Neural crest cell (in vitro differentiated cells): ENCODE measurements around the gene GSPT1. TPM values are rescaled to one million over a fixed set of nuclear protein-coding genes. Genes with fewer than 3 reads are reported as not detected.
"Not testable (repeated sequence)": the region's sequence is repeated elsewhere in the genome, so short reads cannot be mapped to it uniquely, and the experiment has no call there.

Experiments
- DNase-seq: peaks from one replicate; pipeline ENCODE4 v3.0.0; 2021; ENCODE audit warnings: low read depth, mixed read lengths, low spot score
- H3K27ac Mint-ChIP-seq: one replicate; pipeline ENCODE4 v1.8.0; 2021; ENCODE audit warnings: mild to moderate bottlenecking, mixed read lengths; ENCODE audit not compliant: unreplicated experiment
- H3K27me3 Mint-ChIP-seq: 2 replicates; pipeline ENCODE4 v1.8.0; 2021; ENCODE audit warnings: low read depth, mild to moderate bottlenecking, mixed read lengths
- H3K36me3 Mint-ChIP-seq: 2 replicates; pipeline ENCODE4 v1.8.0; 2021; ENCODE audit warnings: low read depth, mild to moderate bottlenecking, mixed read lengths
- H3K4me1 Mint-ChIP-seq: 2 replicates; pipeline ENCODE4 v1.8.0; 2021; ENCODE audit warnings: mixed read lengths
- H3K4me3 Mint-ChIP-seq: one replicate; pipeline ENCODE4 v1.8.0; 2021; ENCODE audit warnings: mild to moderate bottlenecking, mixed read lengths
- H3K9me3 Mint-ChIP-seq: 2 replicates; pipeline ENCODE4 v1.8.0; 2021; ENCODE audit warnings: mixed read lengths
- CTCF ChIP-seq: fragments of 200-600 bp; sonication (generic); conservative IDR thresholded peaks from 2 replicates; pipeline ENCODE4 v1.5.0; 2021; ENCODE audit warnings: antibody characterized with exemption, mild to moderate bottlenecking
- total RNA-seq: library from RNA; stranded (reverse); gene quantifications from 2 replicates; pipeline ENCODE4 v1.2.1, GENCODE V29; 2021

The GSPT1 gene
- total RNA-seq, 1 donor from 2014 or later, result 127 TPM

DNA sequence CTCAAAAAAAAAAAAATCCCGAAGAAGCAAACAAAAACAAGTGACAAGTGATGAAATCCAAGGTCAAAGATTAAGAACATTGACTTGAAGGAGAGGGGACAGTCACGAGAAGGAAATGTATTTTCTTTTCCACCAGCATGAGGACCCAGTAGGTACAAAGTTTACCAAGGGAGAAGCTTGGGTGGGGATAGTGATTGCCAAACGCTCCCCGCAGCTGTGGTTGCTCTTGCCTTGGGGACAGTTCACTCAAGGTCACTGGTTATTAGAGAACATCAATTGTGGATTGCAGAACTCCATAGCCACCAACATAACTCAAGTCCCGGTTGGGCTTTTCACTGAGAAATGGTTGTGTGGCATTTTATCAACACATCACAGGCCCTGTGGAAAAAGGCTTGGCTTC lies 91.4 kb downstream of the GSPT1 start:
- H3K36me3 Mint-ChIP-seq, result no peaks in the 10 kb centered on the region

DNA sequence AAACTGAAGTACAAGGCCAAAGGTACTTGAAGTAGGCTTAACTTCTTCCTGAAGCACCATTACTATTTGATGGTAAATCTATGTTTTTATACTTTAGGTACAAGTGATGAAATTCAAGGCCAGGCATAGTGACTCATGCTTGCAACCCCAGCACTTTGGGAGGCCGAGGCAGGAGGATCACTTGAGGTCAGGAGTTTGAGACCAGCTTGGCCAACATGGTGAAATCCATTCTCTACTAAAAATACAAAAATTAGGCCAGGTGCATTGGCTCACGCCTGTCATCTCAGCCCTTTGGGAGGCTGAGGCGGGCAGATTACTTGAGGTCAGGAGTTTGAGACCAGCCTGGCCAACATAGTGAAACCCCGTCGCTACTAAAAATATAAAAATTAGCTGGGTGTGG lies 92.1 kb downstream of the GSPT1 start:
- H3K27me3 Mint-ChIP-seq, DNase-seq, H3K4me3 Mint-ChIP-seq, H3K4me1 Mint-ChIP-seq, H3K9me3 Mint-ChIP-seq, H3K36me3 Mint-ChIP-seq, H3K27ac Mint-ChIP-seq: not testable (repeated sequence)

More for the DNA sequence above, 91.4 kb downstream of the GSPT1 start:
- no peak for TF ChIP-seq CTCF
- Mint-ChIP-seq H3K9me3 (no peaks in the 10 kb centered on the region), H3K4me1 (no peaks in the 10 kb centered on the region), H3K27ac (no peak overlapping the region), H3K27me3 (no peaks in the 10 kb centered on the region), H3K4me3 (no peak overlapping the region)
- no peak for DNase-seq

DNA sequence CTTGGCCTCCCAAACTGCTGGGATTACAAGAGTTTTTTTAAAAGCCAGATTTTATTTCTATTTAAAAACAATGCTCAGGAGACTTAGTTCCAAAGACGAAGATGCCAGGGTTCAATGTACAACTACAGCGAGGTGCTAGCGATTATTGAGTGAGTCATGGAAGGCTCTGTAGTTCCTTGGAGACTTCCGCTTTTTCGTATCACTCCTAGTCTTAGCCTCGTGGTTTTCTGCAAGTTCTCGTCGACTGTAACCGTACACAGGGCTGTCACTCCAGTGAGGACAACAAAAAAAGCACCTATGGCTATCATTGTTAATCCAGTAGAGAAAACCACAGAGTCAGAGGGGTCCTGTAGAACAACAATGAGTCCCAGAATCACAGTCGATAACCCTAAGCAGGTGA lies 96.0 kb downstream of the GSPT1 start:
- TF ChIP-seq CTCF, result no peak
- Mint-ChIP-seq H3K4me3 (no peak overlapping the region), H3K27me3 (no peaks in the 10 kb centered on the region), H3K36me3 (no peaks in the 10 kb centered on the region), H3K4me1 (no peaks in the 10 kb centered on the region), H3K27ac (no peak overlapping the region), H3K9me3 (no peaks in the 10 kb centered on the region)
- DNase-seq, result no peak

DNA sequence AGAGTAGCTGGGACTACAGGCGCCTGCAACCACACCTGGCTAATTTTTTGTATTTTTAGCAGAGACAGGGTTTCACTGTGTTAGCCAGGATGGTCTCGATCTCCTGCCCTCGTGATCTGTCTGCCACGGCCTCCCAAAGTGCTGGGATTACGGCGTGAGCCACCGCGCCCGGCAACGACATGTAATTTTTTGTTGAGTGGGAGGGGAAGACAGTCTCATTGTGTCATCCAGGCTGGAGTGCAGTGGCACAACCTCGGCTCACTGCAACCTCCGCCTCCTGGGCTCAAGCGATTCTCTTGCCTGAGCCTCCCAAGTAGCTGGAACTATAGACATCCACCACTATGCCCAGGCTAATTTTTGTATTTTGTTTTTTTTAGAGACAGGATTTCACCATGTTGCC lies 96.8 kb downstream of the GSPT1 start:
- H3K4me3 Mint-ChIP-seq, H3K27ac Mint-ChIP-seq, H3K4me1 Mint-ChIP-seq, H3K27me3 Mint-ChIP-seq, DNase-seq, H3K9me3 Mint-ChIP-seq, H3K36me3 Mint-ChIP-seq: not testable (repeated sequence)

Other genes with a start within 250 kb of the GSPT1 start
- gene SNN, start 247.5 kb downstream of the GSPT1 start, total RNA-seq, result 89.4 and 93.5 TPM in 2 replicates
- 16.9 and 18.5 TPM in 2 replicates for gene TXNDC11, start 173.1 kb downstream of the GSPT1 start, total RNA-seq
- gene ZC3H7A, start 118.7 kb downstream of the GSPT1 start, total RNA-seq, result 66.5 and 74.6 TPM in 2 replicates
- 199 and 205 TPM in 2 replicates for gene RSL1D1, start 64.4 kb downstream of the GSPT1 start, total RNA-seq
- 10.1 and 12.4 TPM in 2 replicates for gene NPIPB2, start 26.1 kb upstream of the GSPT1 start, total RNA-seq
- gene TNFRSF17, start 49.3 kb upstream of the GSPT1 start, total RNA-seq, result not detected in 2 replicates
- gene SNX29, start 60.8 kb upstream of the GSPT1 start, total RNA-seq, result 15.1 and 17.5 TPM in 2 replicates